CD4-positive, alpha-beta T cell (primary cell): Measurements from ENCODE around the gene UBE2D2. TPM values are rescaled to one million over a fixed set of nuclear protein-coding genes. Genes with fewer than 3 reads are reported as not detected.

Experiments
- ATAC-seq: fragments of 200-7000 bp; cut with Tn5 transposase; one replicate; pipeline ENCODE4 v1.10.0; 2022; ENCODE audit warnings: mild to moderate bottlenecking; ENCODE audit not compliant: poor library complexity
- CTCF ChIA-PET: fragments of 350-600 bp; sonication (Branson Sonifier 250); formaldehyde crosslinking; loops from one replicate; lab custom pipeline; 2021; ENCODE audit warnings: antibody characterized with exemption, inconsistent platforms; lab: Charles Lee
- POLR2A ChIA-PET: fragments of 350-600 bp; sonication (Branson Sonifier 250); formaldehyde crosslinking; loops from one replicate; lab custom pipeline; 2021; ENCODE audit warnings: antibody characterized with exemption, inconsistent platforms; lab: Charles Lee
- DNase-seq, 14 experiments: peaks; one replicate each; pipeline ENCODE4 v3.0.0-alpha.2; 2013 to 2020; ENCODE audit warnings: mixed read lengths in 2 of 14
- H3K27ac ChIP-seq, 2 donors: one replicate each; pipeline versions ENCODE4 v1.5.1 to v1.7.0; 2013; ENCODE audit warnings: low read length in 2 of 2, low read depth in 1 of 2, mild to moderate bottlenecking in 1 of 2
- H3K27me3 ChIP-seq, 2 experiments: 1 replicate in 1 of 2; 2 replicates in 1 of 2; pipeline versions ENCODE4 v1.6.1 to v1.7.0; 2013; ENCODE audit warnings: low read length in 2 of 2, control low read depth in 1 of 2, mild to moderate bottlenecking in 1 of 2, moderate library complexity in 1 of 2; ENCODE audit not compliant: insufficient read depth in 2 of 2, control insufficient read depth in 1 of 2
- H3K36me3 ChIP-seq: one replicate; pipeline ENCODE4 v1.6.1; 2013; ENCODE audit warnings: low read length, control low read depth; ENCODE audit not compliant: insufficient read depth
- H3K4me1 ChIP-seq: one replicate; pipeline ENCODE4 v1.6.1; 2013; ENCODE audit warnings: low read length, control low read depth; ENCODE audit not compliant: insufficient read depth
- H3K4me3 ChIP-seq: one replicate; pipeline ENCODE4 v1.5.1; 2013; ENCODE audit warnings: mild to moderate bottlenecking, low read length, moderate library complexity
- H3K9me3 ChIP-seq, 2 experiments: 1 replicate in 1 of 2; 2 replicates in 1 of 2; pipeline versions ENCODE4 v1.6.1 to v1.7.0; 2013; ENCODE audit warnings: low read length in 2 of 2, mild to moderate bottlenecking in 2 of 2, control low read depth in 1 of 2, moderate library complexity in 1 of 2; ENCODE audit not compliant: control insufficient read depth in 1 of 2, insufficient read depth in 1 of 2
- H3K27ac Mint-ChIP-seq: one replicate; pipeline ENCODE4 v1.8.0; 2020; ENCODE audit warnings: mixed read lengths
- H3K27me3 Mint-ChIP-seq: one replicate; pipeline ENCODE4 v1.8.0; 2021; ENCODE audit warnings: mixed read lengths
- H3K36me3 Mint-ChIP-seq: one replicate; pipeline ENCODE4 v1.8.0; 2021; ENCODE audit warnings: low read depth, mixed read lengths
- H3K4me1 Mint-ChIP-seq: one replicate; pipeline ENCODE4 v1.8.0; 2021; ENCODE audit warnings: low read depth, mixed read lengths
- H3K4me3 Mint-ChIP-seq: one replicate; pipeline ENCODE4 v1.8.0; 2020; ENCODE audit warnings: mild to moderate bottlenecking, mixed read lengths
- H3K9me3 Mint-ChIP-seq: one replicate; pipeline ENCODE4 v1.8.0; 2020; ENCODE audit warnings: mixed read lengths
- CTCF ChIP-seq: fragments of 200-600 bp; IDR thresholded peaks from one replicate; pipeline ENCODE4 v1.8.0; 2022; ENCODE audit warnings: antibody characterized with exemption, mild to moderate bottlenecking
- intact Hi-C, 2 experiments: fragments of 100-400 bp; cut with DNase I in 1 of 2; cut with micrococcal nuclease in 1 of 2; formaldehyde crosslinking; loops; one replicate each; pipeline versions ENCODE4 v1.15.1 to v1.9.0; 2023 to 2025; cut with DNase I, micrococcal nuclease
- total RNA-seq, 174 experiments: library from RNA in 2 of 174; stranded (reverse) in 2 of 174; gene quantifications; one replicate each; pipeline ENCODE4 v1.2.3 and lab custom pipeline; 2021 to 2026

UBE2D2 gene
- total RNA-seq, 2 experiments from 2014 or later = 164 to 174 TPM

- Mint-ChIP-seq H3K27me3 (peaks cover 24% of the 10 kb centered on the region), H3K4me3 (no peak overlapping the region), H3K4me1 (peaks cover 6% of the 10 kb centered on the region), H3K27ac (no peak overlapping the region), H3K36me3 (no peaks in the 10 kb centered on the region), H3K9me3 (no peaks in the 10 kb centered on the region)
- no peak for TF ChIP-seq CTCF
- POLR2A ChIA-PET = interaction anchor here (0.6 kb wide), 1 partner anchor 106 kb away, joined by 3 read pairs; no protein-coding TSS in a partner anchor
- H3K9me3 ChIP-seq = no peaks in the 10 kb centered on the region
- H3K4me1 ChIP-seq = peaks cover 10% of the 10 kb centered on the region
- ATAC-seq (no peak), DNase-seq (no peak)
- H3K4me3 ChIP-seq = no peak overlapping the region
- no peak overlapping the region for H3K27ac ChIP-seq
- CTCF ChIA-PET = no interaction called here
- H3K27me3 ChIP-seq = peaks cover 0 to 17% of the 10 kb centered on the region in 2 experiments
- intact Hi-C loops = no loop called here
- H3K36me3 ChIP-seq = no peaks in the 10 kb centered on the region
Observed at GRCh38 chr5:139657363-139658321, 96.5 kb downstream of the UBE2D2 start.

- TF ChIP-seq CTCF = no peak
- H3K4me3 ChIP-seq = no peak overlapping the region
- no peaks in the 10 kb centered on the region for H3K9me3 ChIP-seq
- Mint-ChIP-seq H3K27me3 (peaks cover 17% of the 10 kb centered on the region), H3K4me3 (no peak overlapping the region), H3K9me3 (no peaks in the 10 kb centered on the region), H3K4me1 (peaks cover 5% of the 10 kb centered on the region), H3K27ac (no peak overlapping the region), H3K36me3 (no peaks in the 10 kb centered on the region)
- H3K36me3 ChIP-seq = no peaks in the 10 kb centered on the region
- ATAC-seq (no peak), DNase-seq (no peak)
- peaks cover 0 to 8% of the 10 kb centered on the region in 2 experiments for H3K27me3 ChIP-seq
- H3K27ac ChIP-seq = no peak overlapping the region
- intact Hi-C loops = no loop called here
- ChIA-PET POLR2A (interaction anchor here (2.9 kb wide), 1 partner anchor 11 kb away, joined by 8 read pairs; no protein-coding TSS in a partner anchor), CTCF (no interaction called here)
- H3K4me1 ChIP-seq = peaks cover 10% of the 10 kb centered on the region
Observed at GRCh38 chr5:139658501-139658927, 97.4 kb downstream of the UBE2D2 start.

- Mint-ChIP-seq H3K4me1 (peaks cover 5% of the 10 kb centered on the region), H3K4me3 (no peak overlapping the region), H3K27ac (no peak overlapping the region), H3K27me3 (peaks cover 11% of the 10 kb centered on the region), H3K36me3 (no peaks in the 10 kb centered on the region), H3K9me3 (no peaks in the 10 kb centered on the region)
- ChIA-PET CTCF (no interaction called here), POLR2A (interaction anchor here (2.9 kb wide), 1 partner anchor 11 kb away, joined by 8 read pairs; no protein-coding TSS in a partner anchor)
- H3K4me3 ChIP-seq = no peak overlapping the region
- peaks cover 10% of the 10 kb centered on the region for H3K4me1 ChIP-seq
- intact Hi-C loops = no loop called here
- ATAC-seq = no peak
- peak in 1 of 14 experiments; percentile 19 for DNase-seq
- no peaks in the 10 kb centered on the region for H3K36me3 ChIP-seq
- no peaks in the 10 kb centered on the region for H3K9me3 ChIP-seq
- H3K27ac ChIP-seq = no peak overlapping the region
- TF ChIP-seq CTCF = no peak
- H3K27me3 ChIP-seq = peaks cover 0 to 2% of the 10 kb centered on the region in 2 experiments
Observed at GRCh38 chr5:139658928-139659667, 98.0 kb downstream of the UBE2D2 start.
